Measurements from ENCODE around the gene ZNF497. TPM values are rescaled to one million over a fixed set of nuclear protein-coding genes. Genes with fewer than 3 reads are reported as not detected.
A peak's percentile ranks its signal among the peaks of the same experiment; 100 is the strongest.
"Not testable (repeated sequence)": the region's sequence is repeated elsewhere in the genome, so short reads cannot be mapped to it uniquely, and the experiment has no call there.

Gene ZNF497
- polyA plus RNA-seq (ENCODE audit: insufficient read length in 4 of 4) = 1 to 10 TPM; 3.4 to 7.9 (median 5.6) TPM

DNA sequence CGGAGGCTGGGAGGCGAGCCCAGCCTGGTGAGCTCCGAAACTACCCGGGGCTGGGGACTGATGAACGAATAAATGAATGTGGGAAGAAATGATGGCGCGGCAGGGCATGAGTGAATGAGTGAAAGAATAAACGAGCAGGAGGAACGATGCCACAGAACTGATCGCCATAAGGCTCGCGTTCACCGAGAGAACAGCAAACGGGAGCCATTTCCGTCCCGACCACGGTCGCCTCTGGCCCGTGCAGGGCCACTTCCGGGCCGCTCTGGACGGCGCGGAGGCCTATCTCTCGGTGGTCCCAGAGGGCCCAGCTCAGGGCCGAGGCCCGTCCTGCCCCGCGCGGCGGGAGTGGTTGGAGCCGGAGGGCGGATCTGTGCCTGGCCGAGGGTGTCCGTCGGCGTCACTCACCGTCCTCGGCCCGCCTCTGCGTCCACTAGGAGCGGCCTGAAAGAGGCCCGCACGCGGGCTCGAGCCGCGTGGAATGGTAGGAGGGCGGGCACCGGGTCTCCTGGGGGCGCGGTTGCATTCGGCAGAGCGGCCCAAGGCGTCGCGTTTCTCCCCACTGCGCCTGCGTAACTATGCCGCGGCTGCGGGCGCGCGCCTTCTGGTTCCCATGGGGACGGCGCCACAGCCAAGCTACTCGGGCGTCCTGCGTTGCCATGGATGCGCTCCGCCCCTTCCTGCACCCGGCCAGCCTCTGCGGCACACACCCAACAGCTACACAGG lies at the start of gene ZNF497:
Gene ZNF497, minus strand, starts transcription at position 480 of the 723 bp plus-strand sequence. CDS start 5,116 bp downstream, outside the sequence.
- peak; percentile 90 to 93 (median 92) for DNase-seq (ENCODE audit: low read depth in 4 of 4, low spot score in 2 of 4)

DNA sequence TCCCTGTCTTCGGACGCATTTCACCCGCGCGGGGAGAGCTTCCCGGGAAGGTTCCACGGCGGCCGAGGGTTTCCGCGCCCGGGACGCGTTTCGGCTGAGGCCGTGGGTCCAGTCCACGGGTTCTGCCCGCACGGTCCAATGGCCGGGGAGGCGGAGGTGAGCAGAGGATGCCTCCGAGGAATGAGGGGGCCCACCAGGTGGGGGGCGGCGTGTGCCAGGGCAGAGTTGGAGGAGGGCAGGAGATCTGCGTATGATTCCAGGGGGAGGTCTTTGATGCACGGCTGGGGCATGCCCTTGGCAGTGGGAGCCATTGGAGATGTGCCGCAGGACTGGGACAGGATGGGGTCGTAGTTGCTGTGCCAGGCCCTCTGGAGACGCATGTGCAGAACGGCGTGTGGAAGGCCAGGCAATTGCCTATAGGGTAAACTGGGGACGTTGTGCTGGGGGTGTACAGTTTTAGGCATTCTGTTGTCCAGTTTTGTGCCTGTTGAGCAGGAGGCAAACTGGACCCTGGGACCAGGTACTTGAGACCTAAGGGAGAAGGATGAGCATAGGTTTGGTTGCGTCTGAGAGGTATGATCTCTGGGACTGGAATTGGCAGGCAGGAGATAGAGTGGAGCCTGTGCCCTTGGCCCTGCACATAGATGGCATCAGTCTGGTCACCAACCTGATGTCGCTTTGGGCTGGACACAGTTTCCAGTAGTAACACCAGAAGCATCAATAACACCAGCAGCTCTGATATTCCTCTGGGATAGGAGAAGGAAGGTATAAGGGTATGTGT lies 46.6 kb upstream of the ZNF497 start:
- no peak for DNase-seq (ENCODE audit: low read depth in 4 of 4, low spot score in 2 of 4)

DNA sequence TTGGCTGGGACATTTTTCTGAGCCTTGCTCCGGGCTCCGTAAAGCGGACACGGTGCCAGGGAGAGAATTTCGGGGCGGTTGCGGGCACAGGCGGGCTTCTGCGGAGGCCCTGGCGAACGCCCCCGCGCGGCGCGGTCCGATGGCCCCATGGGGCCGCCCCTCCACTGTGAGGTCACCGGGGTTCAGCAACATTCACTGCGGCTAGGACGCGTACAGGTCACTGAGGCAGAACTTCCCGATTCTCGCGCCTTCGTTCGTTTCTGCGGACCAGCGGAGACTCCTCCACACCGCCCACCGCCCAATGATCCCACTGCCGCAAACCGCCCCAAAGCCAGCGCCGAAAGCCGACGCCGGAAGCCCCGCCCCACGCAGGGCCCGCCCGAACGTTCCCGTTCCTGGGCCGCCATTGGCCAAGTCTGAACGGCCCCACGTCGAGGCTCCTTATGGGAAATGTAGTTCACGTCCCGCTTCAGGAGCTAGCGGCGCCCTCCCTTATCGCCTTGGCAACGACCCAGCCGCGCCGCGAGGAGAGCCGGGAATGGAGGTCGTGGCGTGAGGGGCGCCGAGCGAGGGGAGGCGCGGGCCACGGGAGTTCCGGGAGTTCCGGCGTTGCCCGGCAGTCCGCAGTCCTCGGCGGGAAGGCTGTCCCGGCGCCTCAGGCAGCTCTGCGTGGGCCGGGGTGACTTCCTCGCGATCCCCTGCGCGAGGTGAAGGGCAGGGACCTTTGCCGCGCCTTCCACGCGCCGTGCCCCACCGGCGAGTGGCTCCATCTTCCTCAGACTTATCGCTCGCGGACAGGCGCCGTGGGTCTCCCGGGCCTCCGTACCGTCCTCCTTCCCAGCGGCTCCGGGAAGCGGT lies 45.8 kb upstream of the ZNF497 start, which contains the start of gene ZNF584:
Gene ZNF584, plus strand, starts transcription at position 498 of the 858 bp plus-strand sequence. CDS start 499 bp downstream, outside the sequence.
- DNase-seq (ENCODE audit: low read depth in 4 of 4, low spot score in 2 of 4) = peak; percentile 77 to 96 (median 93)

DNA sequence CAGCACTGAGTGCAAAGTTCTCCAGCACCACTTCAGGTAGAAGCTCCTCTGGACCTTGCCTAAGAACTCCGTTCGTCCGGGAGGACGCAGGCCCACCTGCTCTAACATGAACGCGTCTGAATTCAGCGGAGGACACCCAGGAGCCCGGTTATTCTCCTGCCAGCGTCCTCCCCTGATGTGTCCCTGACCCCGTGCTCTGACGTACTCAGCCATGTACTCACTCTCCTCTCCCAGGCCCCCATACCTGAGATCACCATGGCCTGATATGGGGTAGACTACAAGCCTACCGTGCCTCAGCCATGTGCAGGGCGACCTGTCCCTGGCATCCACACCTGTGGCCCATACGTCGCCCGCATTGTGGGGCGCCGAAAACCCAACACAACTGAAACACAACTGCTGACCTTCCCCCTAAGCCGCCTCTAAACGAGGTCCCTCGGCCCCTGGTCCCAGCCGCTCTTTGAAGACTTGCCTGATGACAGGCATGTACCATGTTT lies 45.2 kb upstream of the ZNF497 start:
- no peak for DNase-seq (ENCODE audit: low read depth in 4 of 4, low spot score in 2 of 4)

DNA sequence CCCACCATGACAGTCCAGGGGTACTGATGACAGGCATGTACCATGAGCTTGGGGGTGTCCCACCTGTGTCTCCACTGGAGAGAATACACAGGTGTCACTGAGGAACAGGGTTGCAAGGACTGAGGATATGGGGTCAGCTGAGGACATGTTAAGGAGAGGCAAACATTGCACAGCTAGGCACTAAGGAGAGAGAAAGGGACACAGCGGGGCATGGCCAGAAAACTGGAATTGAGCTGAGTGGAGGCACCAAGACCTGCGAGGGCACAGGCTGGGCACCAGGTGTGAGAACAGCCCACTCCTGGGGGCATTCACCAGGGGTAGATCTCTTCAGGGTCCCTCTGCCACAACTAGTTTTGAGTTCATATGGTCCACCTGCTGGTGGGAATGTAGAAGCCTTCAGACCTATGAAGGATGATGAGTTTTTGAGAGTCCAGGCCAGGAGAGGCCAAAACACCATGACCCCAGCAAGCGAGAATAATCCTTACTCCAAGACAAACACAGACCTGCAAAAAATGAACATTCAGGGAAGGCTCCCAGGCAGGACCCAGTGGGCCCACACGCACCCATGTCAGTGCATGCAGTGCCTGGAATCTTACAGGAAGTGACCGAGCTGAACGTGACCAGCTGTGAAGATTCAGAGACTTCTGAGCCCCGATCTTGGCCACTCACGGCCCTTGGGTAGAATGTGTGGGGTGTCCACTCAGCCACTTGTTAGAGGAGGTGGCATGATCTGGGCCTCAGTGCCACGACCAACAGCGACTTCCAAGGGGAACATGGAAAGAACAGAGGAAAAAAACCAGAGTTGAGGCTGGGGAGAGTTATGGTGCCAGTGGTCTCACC lies 44.5 kb upstream of the ZNF497 start:
- no peak for DNase-seq (ENCODE audit: low read depth in 4 of 4, low spot score in 2 of 4)

DNA sequence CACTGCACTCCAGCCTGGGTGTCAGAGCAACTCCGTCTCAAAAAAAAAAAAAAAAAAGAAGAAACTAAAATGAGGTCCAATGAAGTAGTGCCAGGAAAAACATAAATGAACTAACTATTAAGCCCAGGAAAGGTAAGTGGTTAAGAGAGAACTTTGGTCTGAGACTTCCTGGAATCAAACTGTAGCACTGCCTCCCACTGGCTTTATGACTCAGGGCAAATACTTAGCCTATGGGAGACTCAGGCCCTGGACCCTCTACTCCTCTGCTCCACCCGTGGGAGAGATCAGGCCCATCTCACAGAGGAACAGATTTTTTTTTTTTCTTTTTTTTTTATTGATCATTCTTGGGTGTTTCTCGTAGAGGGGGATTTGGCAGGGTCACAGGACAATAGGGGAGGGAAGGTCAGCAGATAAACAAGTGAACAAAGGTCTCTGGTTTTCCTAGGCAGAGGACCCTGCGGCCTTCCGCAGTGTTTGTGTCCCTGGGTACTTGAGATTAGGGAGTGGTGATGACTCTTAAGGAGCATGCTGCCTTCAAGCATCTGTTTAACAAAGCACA lies 41.4 kb upstream of the ZNF497 start:
- not testable (repeated sequence) for DNase-seq (ENCODE audit: low read depth in 4 of 4, low spot score in 2 of 4)

DNA sequence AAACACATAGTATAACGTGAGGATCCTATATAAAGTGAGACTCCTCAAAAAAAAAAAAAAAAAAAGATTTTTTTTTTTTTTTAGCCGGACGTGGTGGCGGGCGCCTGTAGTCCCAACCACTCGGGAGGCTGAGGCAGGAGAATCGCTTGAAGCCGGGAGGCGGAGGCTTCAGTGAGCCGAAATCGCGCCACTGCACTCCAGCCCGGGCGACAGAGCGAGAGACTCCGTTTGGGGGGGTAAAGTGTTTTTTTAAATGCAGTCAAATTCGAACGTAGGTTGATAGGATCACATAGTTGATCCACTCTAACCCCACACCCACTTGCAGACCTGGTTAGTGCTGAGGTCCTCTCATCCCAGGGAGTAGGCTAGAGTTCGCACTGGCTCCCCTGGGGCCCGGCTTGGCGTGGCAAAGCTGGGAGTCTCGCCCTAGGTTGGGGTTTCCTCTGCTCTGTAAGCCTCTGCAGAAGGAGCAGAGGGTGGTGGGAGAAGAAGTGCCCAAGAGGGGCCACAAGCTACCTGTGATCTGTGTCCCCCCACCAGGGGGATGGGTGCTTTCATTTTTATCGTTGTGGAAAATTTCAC lies 39.4 kb upstream of the ZNF497 start:
- no peak for DNase-seq (ENCODE audit: low read depth in 4 of 4, low spot score in 2 of 4)

DNA sequence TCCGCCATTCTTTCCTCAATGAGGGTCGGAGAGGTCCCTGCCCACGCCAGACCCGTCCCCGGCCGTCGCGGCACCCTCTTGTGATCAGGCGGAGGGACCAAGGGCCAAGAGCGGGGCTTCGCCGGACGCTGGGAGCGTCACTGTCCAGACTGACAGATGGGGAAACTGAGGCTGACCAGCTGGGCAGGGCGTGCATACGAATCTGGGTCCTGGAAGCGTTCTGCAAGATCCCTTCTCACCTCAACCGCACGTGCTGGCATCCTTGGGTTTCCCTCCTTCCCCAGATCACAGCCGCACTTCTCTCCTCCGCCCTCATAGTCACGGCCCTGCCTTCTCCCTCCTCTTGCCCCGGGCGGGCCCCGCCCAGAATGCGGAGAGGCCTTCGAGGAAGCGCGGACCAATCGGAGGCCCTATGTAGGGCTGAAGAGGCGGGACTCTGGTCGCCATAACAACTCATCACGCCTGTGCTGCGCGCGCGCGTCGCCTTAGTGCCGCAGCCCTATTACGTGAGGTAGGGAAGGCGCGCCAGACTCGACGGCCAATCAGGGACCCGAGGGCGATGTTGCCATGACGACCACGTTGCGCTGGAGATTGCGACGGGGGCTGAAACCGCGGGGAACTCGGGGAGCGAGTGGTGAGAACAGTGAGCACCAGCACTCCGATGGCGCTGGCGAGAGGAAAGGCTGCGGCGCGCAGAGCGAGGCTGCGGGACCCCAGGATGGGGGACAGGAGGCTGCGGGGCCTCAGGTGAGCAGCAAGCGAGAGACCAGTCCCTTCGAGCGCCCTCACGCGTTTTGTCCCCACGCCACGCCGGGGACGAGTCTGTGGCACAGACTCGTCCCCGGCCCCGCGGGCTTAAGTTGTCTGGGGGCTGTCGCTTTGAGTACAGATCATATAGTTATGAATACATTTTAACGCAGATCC lies 38.6 kb upstream of the ZNF497 start:
- peak; percentile 89 to 99 (median 98) for DNase-seq (ENCODE audit: low read depth in 4 of 4, low spot score in 2 of 4)

DNA sequence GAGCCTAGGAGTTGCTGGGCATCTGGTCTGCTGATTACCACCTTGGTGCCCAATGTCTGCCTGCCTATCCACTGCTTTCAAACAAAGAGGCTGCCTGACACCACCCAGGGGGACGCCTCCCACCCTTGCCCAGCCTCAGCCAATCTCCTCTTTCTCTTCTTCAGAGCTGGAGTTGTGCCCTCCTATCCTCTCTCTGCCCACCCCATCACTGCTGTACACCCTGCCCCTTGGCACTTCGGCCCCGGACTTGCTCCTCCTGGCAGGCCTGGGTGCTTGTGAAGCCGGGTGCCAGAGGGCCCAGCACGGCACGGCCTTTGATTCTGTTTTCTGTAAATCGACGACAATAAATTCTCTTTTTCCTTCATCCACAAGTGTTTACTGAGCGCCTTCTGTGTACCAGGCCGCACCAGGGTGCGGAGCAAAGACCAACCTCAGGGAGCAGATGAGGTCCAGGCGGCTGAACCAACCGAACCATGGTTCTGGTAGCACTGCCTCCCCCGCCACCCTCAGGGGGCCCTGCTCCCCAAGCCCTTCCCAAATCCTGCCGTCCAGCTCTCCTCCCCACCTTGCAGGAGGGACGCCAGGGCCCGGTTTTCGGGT lies 37.9 kb upstream of the ZNF497 start:
- no peak for DNase-seq (ENCODE audit: low read depth in 4 of 4, low spot score in 2 of 4)

DNA sequence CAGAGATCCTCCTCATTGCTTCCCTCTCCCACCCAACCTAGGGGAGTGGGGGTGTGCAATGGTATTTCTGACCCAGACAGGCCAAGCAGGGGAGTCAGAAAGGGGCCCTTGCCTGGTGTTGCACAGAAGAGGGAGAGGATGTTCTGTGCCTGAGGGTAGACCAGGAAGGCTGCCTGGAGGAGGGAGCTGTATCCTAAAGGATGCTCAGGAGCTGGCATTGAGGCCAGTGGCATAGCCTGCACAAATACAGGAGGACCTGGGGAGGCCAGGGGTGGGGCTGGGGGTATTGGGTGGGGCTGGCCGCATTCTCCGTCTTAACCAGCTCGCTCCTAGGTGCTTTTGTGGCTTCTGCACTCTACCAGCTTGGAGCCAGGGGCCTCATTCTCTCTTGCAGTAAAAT lies 37.4 kb upstream of the ZNF497 start:
- DNase-seq (ENCODE audit: low read depth in 4 of 4, low spot score in 2 of 4) = no peak

DNA sequence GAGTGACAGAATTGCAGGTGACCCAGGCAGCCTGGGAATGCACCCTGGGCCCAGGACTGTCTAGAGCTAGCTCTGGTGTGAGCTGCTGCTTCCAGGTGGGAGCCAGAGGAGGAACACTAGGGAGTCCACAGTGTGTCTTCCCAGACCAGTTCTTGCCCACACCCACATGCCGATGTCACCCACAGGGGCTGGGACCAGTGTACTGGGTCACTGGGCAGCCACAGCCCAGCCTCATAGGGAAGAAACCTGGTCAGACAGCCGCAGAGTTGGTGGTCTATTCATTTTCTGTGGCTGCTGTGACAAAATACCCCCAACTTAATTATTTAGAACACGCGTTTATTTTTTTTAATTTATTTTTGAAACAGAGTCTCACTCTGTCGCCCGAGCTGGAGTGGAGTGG lies 36.0 kb upstream of the ZNF497 start:
- DNase-seq (ENCODE audit: low read depth in 4 of 4, low spot score in 2 of 4) = no peak

DNA sequence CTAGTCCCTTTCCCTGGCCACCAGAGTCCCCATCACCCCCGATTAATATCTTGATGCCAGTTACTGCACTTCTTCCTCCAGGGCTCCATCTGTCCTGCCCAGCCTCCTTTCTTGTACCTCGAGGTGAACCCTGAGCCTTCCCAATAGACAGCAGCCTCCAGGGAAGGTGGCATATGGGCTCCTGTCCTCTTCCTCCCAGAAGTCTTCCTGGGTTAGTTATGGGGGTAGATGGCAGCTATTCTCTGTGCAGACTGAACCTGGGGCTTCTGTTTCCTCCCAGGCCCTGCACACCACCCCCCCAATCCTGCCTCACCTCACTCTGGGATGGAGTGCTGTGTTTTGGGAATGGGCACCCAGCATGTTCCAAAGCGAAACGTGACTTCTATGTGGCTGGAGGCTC lies 35.5 kb upstream of the ZNF497 start:
- no peak for DNase-seq (ENCODE audit: low read depth in 4 of 4, low spot score in 2 of 4)

DNA sequence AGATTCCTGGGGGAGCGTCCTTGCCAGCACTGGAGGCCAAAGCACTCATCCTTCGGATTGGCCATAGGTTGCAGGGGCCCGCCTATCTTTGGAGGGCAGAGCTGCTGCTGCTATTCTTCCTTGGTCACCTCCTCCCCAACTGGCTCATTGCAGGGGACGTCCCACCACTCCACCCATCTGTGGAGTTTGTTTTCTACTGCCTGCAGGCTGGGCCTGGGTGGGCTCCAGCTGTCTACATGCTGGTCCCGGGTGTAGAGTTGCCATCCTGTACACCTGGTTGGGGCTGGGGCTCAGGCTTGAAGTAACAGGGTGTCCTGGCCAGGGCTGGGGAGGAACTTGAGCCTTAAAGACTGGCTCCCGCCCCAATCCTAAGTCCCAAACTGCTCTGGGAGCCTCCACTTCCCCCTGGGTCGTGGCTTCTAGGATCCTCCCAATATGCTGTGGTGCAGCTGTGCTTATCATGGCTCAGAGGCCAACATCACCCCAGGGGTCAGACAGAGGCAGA lies 35.0 kb upstream of the ZNF497 start:
- no peak for DNase-seq (ENCODE audit: low read depth in 4 of 4, low spot score in 2 of 4)

DNA sequence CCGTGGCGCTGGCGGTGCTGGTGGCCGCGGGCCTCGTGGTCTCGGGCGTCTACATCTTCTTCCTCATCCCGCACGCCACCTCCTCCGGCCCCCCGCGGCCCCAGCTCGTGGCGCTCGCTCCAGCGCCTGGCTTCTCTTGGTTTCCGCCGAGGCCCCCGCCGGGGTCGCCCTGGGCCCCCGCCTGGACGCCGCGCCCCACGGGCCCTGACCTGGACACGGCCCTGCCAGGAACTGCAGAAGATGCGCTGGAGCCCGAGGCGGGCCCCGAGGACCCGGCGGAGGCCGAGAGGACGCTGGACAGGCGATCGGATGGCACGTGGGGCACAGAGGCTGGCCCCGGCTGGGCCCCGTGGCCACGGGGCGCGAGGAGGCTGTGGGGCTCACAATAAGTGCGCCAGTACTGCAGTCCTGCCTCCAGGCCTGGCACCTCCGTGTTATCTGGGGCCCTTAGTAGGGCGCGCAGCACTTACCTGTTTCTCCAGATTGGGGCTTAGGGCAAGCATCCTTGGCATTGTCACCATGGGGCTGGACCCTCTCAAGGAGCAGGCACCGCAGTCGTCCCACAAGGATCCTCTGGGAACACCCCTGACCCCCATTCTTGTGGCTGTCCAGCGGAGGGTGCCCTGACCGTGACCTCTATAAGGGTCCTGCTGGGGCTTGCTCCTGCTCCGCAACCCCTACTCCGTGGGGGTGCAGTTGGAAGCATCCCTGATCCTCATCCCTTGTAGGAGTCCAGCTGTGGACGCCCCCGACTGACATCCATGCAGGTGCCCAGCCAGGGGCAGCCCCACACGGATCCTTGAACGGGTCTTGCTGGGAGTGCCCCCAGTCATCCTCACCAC lies 34.4 kb upstream of the ZNF497 start:
- no peak for DNase-seq (ENCODE audit: low read depth in 4 of 4, low spot score in 2 of 4)

DNA sequence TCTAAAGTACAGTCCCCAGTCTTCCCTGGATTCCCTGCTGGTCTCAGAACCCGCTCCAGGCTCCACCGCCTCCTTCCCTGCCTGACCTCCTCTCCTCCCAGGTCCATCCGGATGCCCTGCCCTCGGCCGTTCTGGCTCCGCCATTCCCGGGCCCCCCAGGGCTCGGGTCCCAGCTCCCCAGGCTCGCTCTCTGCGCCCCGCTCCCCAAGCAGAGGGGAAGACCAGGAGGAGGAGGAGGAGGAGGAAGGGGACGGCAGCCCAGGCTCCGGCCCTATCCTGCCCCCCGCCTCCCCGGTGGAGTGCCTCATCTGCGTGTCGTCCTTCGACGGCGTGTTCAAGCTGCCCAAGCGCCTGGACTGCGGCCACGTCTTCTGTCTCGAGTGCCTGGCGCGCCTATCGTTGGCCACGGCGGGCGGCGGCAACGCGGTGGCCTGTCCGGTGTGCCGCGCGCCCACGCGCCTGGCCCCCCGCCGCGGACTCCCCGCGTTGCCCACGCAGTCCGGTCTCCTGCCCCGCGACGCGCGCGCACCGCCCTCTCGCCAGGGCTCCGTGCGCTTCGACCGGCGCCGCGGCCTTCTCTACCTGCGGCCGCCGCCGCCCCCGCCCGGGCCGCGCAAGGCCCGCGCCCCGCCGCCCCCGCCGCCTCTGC lies 33.6 kb upstream of the ZNF497 start:
- DNase-seq (ENCODE audit: low read depth in 4 of 4, low spot score in 2 of 4) = no peak

All from left renal cortex interstitium (tissue), 4 donors.